Keratinocyte (primary cell): ENCODE data around the gene RPL32.

Experiments
- CTCF ChIP-seq, 3 experiments: IDR thresholded peaks in 1 of 3; conservative IDR thresholded peaks in 1 of 3; optimal IDR thresholded peaks in 1 of 3; 2 replicates in 2 of 3; 3 replicates in 1 of 3; pipeline versions ENCODE3 to v1.5.1; 2011; ENCODE audit warnings: low read length in 3 of 3, mild to moderate bottlenecking in 3 of 3, moderate library complexity in 2 of 3, control low read depth in 1 of 3, inconsistent platforms in 1 of 3; ENCODE audit not compliant: insufficient read depth in 2 of 3; ENCODE audit errors: extremely low read depth in 1 of 3
- EZH2 ChIP-seq: IDR thresholded peaks from one replicate; pipeline ENCODE4 v1.6.1; 2012; ENCODE audit warnings: inconsistent platforms, mild to moderate bottlenecking, low read length, moderate library complexity

- TF ChIP-seq CTCF (optimal IDR thresholded peaks at IDR 0.05 in 1 of 3, IDR thresholded peaks at IDR 0.05 in 1 of 3, conservative IDR thresholded peaks at IDR 0.05 in 1 of 3; ENCODE audit: extremely low read depth in 1 of 3, insufficient read depth in 2 of 3, low read length in 3 of 3), result no peak
- no peak for TF ChIP-seq EZH2
Measured at GRCh38 chr3:12803371-12803770, 38.0 kb downstream of the RPL32 start.
